CD14-positive monocyte (primary cell): Measurements from ENCODE around the gene DIPK1A. TPM values are rescaled to one million over a fixed set of nuclear protein-coding genes. Genes with fewer than 3 reads are reported as not detected.

ENCODE experiments used
- DNase-seq, 3 donors: peaks; one replicate each; pipeline ENCODE4 v3.0.0-alpha.2; 2011 to 2022
- H2AFZ ChIP-seq: 2 replicates; pipeline ENCODE4 v1.6.0; 2012; ENCODE audit warnings: mild to moderate bottlenecking, low read depth, low read length, inconsistent platforms; ENCODE audit not compliant: insufficient read depth, poor library complexity, severe bottlenecking
- H3K27ac ChIP-seq, 2 donors: 1 replicate in 1 of 2; 2 replicates in 1 of 2; pipeline ENCODE4 v1.5.1; 2012 to 2013; ENCODE audit warnings: low read length in 2 of 2, control low read depth in 1 of 2, inconsistent platforms in 1 of 2, low read depth in 1 of 2, mild to moderate bottlenecking in 1 of 2
- H3K27me3 ChIP-seq, 2 donors: one replicate each; pipeline versions ENCODE4 v1.6.0 to v1.6.1; 2011 to 2013; ENCODE audit warnings: low read length in 2 of 2; ENCODE audit not compliant: control insufficient read depth in 2 of 2, insufficient read depth in 2 of 2
- H3K36me3 ChIP-seq, 2 donors: replicated peaks in 1 of 2; 1 replicate in 1 of 2; 2 replicates in 1 of 2; pipeline versions ENCODE4 v1.5.1 to v1.6.1; 2012 to 2013; ENCODE audit warnings: low read length in 2 of 2, control low read depth in 1 of 2, inconsistent platforms in 1 of 2, mild to moderate bottlenecking in 1 of 2; ENCODE audit not compliant: insufficient read depth in 2 of 2, control insufficient read depth in 1 of 2
- H3K4me1 ChIP-seq, 2 donors: 1 replicate in 1 of 2; 2 replicates in 1 of 2; pipeline versions ENCODE4 v1.5.1 to v1.6.1; 2012 to 2013; ENCODE audit warnings: low read length in 2 of 2, control low read depth in 1 of 2, inconsistent platforms in 1 of 2, mild to moderate bottlenecking in 1 of 2, moderate library complexity in 1 of 2; ENCODE audit not compliant: insufficient read depth in 2 of 2, control insufficient read depth in 1 of 2
- H3K4me2 ChIP-seq: replicated peaks from 2 replicates; pipeline ENCODE3; 2012; ENCODE audit warnings: low read length, moderate library complexity, mild to moderate bottlenecking; ENCODE audit not compliant: poor library complexity, severe bottlenecking; ENCODE audit errors: extremely low read depth
- H3K4me3 ChIP-seq, 3 experiments: fragments of 200-600 bp in 1 of 3; sonication (generic) in 1 of 3; replicated peaks in 1 of 3; 1 replicate in 2 of 3; 2 replicates in 1 of 3; pipeline ENCODE4 v1.5.1; 2011 to 2013; ENCODE audit warnings: low read length in 3 of 3, mild to moderate bottlenecking in 3 of 3, control low read depth in 2 of 3, low read depth in 2 of 3, inconsistent platforms in 1 of 3, moderate library complexity in 1 of 3
- H3K79me2 ChIP-seq: 2 replicates; pipeline ENCODE4 v1.6.0; 2012; ENCODE audit warnings: mild to moderate bottlenecking, control low read depth, inconsistent platforms, low read length, moderate library complexity; ENCODE audit not compliant: insufficient read depth
- H3K9ac ChIP-seq: 2 replicates; pipeline ENCODE4 v1.6.0; 2017; ENCODE audit warnings: low read length, mild to moderate bottlenecking; ENCODE audit not compliant: insufficient read depth, poor library complexity, severe bottlenecking
- H3K9me3 ChIP-seq, 2 donors: replicated peaks in 1 of 2; 1 replicate in 1 of 2; 2 replicates in 1 of 2; pipeline versions ENCODE4 v1.5.1 to v1.6.1; 2012 to 2013; ENCODE audit warnings: low read length in 2 of 2, control low read depth in 1 of 2; ENCODE audit not compliant: control insufficient read depth in 1 of 2, insufficient read depth in 1 of 2
- H4K20me1 ChIP-seq: 2 replicates; pipeline ENCODE4 v1.6.0; 2012; ENCODE audit warnings: mild to moderate bottlenecking, low read length, control low read depth, moderate library complexity; ENCODE audit not compliant: insufficient read depth
- H3K27ac Mint-ChIP-seq, 7 donors: one replicate each; pipeline ENCODE4 v1.8.0; 2020; ENCODE audit warnings: mild to moderate bottlenecking in 7 of 7, mixed read lengths in 7 of 7, moderate library complexity in 6 of 7, inconsistent platforms in 2 of 7
- H3K27me3 Mint-ChIP-seq, 3 donors: one replicate each; pipeline ENCODE4 v1.8.0; 2021 to 2022; ENCODE audit warnings: low read depth in 3 of 3, mild to moderate bottlenecking in 3 of 3, mixed read lengths in 3 of 3, moderate library complexity in 3 of 3, inconsistent platforms in 1 of 3
- H3K36me3 Mint-ChIP-seq, 2 donors: one replicate each; pipeline ENCODE4 v1.8.0; 2020; ENCODE audit warnings: mixed read lengths in 2 of 2, inconsistent platforms in 1 of 2, mild to moderate bottlenecking in 1 of 2
- H3K4me1 Mint-ChIP-seq: one replicate; pipeline ENCODE4 v1.8.0; 2020; ENCODE audit warnings: mild to moderate bottlenecking, mixed read lengths
- H3K4me3 Mint-ChIP-seq, 2 donors: one replicate each; pipeline ENCODE4 v1.8.0; 2020; ENCODE audit warnings: mild to moderate bottlenecking in 2 of 2, mixed read lengths in 2 of 2, moderate library complexity in 1 of 2
- H3K9me3 Mint-ChIP-seq, 7 donors: one replicate each; pipeline ENCODE4 v1.8.0; 2020 to 2022; ENCODE audit warnings: mixed read lengths in 7 of 7, mild to moderate bottlenecking in 6 of 7, moderate library complexity in 6 of 7, inconsistent platforms in 2 of 7
- WGBS: methylation state at CpG from one replicate; pipeline ENCODE4 v1.1.5; 2013; ENCODE audit warnings: missing lambda C conversion rate; ENCODE audit not compliant: insufficient coverage; 5-methylcytosine and 5-hydroxymethylcytosine counted together
- intact Hi-C, 2 donors: fragments of 100-400 bp; cut with micrococcal nuclease; formaldehyde crosslinking; loops; one replicate each; pipeline versions ENCODE4 v1.15.0 to v1.15.1; 2023
- polyA plus RNA-seq, 3 donors: library from polyadenylated mRNA; depleted of rRNA in 1 of 3; unstranded in 2 of 3; stranded (reverse) in 1 of 3; fragments of 300-500 nt in 2 of 3; fragments of >200 nt in 1 of 3; fragmentation: Illumina TruSeq in 2 of 3; gene quantifications; 1 replicate in 2 of 3; 2 replicates in 1 of 3; pipeline ENCODE4 v1.2.3, GENCODE V29; 2012 to 2021
- TF ChIP-seq, protein P1 (sequence below): fragments of 200-600 bp; IDR thresholded peaks from one replicate; pipeline ENCODE4 v1.8.0; 2022; ENCODE audit warnings: antibody characterized with exemption, mild to moderate bottlenecking

Gene DIPK1A
- polyA plus RNA-seq, 3 donors: 0.45 to 1.4 (median 0.83) TPM

DNA sequence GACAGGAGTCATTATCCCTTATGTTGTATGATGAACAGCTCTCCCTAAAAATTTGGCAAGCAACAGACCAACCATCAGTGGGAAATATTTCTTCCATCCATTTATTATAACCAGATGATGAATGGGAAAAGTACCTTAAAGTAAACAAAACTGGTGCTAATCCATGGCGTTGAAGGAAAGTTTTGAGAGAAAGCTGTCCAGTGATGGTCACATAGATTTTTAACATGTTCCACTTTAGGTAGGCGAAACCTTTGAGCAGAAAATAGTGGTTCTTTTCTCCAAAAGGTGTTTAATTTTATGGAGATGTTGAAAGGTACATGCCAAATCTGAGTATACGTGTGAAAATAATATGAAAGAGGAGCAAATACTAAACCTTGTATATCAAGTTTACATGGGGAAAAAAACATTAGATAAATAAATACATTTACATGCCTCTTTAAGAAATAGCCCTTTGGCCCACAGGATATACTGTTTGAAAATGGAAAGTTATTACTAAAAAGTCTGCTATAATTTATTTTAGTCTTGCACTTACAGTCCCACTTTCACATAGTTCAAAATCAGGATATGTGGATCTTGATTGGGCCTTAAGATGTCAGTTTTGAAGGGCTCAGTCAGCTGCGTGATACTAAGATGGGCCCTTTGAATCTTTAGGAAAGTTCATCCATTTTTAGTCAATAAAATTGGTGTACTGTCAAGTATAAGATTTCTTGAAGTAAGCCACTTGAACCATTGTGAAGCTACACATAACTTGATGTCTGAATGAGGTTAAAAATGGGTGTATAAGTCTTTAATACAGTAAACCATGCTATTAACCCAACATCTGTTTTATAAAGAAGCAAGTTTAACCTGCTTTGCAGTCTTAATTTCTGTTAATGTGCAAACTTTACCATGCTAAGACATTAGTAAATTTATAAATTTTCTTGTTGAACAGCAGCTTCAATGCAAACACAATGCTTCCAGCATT lies 118.9 kb downstream of the DIPK1A start:
- TF ChIP-seq, protein P1, sequence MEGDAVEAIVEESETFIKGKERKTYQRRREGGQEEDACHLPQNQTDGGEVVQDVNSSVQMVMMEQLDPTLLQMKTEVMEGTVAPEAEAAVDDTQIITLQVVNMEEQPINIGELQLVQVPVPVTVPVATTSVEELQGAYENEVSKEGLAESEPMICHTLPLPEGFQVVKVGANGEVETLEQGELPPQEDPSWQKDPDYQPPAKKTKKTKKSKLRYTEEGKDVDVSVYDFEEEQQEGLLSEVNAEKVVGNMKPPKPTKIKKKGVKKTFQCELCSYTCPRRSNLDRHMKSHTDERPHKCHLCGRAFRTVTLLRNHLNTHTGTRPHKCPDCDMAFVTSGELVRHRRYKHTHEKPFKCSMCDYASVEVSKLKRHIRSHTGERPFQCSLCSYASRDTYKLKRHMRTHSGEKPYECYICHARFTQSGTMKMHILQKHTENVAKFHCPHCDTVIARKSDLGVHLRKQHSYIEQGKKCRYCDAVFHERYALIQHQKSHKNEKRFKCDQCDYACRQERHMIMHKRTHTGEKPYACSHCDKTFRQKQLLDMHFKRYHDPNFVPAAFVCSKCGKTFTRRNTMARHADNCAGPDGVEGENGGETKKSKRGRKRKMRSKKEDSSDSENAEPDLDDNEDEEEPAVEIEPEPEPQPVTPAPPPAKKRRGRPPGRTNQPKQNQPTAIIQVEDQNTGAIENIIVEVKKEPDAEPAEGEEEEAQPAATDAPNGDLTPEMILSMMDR: no peak
- Mint-ChIP-seq H3K27ac (no peak overlapping the region), H3K27me3 (no peaks in the 10 kb centered on the region), H3K9me3 (peaks cover 0 to 3% (median 0%) of the 10 kb centered on the region in 7 donors), H3K4me3 (no peak overlapping the region), H3K4me1 (no peaks in the 10 kb centered on the region), H3K36me3 (peaks cover 64 to 70% of the 10 kb centered on the region in 2 donors)
- intact Hi-C loops: no loop called here
- Histone ChIP-seq H3K36me3 (peaks cover 68 to 70% of the 10 kb centered on the region in 2 donors), H4K20me1 (peaks cover 45% of the 10 kb centered on the region), H3K9ac (no peak overlapping the region), H3K4me3 (no peak overlapping the region), H3K27ac (no peak overlapping the region), H3K4me1 (no peaks in the 10 kb centered on the region), H3K9me3 (no peaks in the 10 kb centered on the region), H3K79me2 (peaks cover 32% of the 10 kb centered on the region), H3K27me3 (no peaks in the 10 kb centered on the region), H3K4me2 (no peak overlapping the region), H2AFZ (no peak overlapping the region)
- 100% methylated on average over 2 of the region's 4 CpGs for WGBS
- DNase-seq: no peak

DNA sequence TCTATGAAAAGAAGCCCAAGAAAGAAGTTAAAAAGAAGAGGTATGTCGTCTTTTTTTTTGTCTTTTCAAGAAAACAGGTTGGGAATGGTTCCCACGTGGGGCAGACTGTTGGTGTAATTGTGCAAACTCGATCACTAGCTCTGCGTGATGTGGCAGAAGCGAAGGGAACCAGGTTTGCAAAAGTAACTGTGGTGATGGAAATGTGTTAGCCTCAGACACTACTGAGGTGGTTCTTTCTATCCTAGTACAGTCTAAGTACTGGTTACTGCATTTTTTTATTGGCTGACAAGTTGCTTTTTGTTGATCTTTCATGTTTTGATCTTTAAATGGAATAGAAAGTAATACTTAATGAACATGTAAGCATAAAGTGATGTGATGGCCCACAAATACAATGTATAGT lies 120.7 kb downstream of the DIPK1A start:
- H3K36me3 ChIP-seq: peaks cover 85 to 88% of the 10 kb centered on the region in 2 donors
- H3K4me3 ChIP-seq: no peak overlapping the region
- Mint-ChIP-seq H3K36me3 (peaks cover 79 to 85% of the 10 kb centered on the region in 2 donors), H3K9me3 (peaks cover 0 to under 1% (median 0%) of the 10 kb centered on the region in 7 donors), H3K4me3 (no peak overlapping the region), H3K27me3 (no peaks in the 10 kb centered on the region), H3K27ac (peak overlapping the region in 1 of 7 donors; percentile 31), H3K4me1 (peaks cover under 1% of the 10 kb centered on the region)
- H3K9me3 ChIP-seq: no peaks in the 10 kb centered on the region
- H3K27me3 ChIP-seq: no peaks in the 10 kb centered on the region
- peak overlapping the region in 1 of 2 donors; percentile 20 for H3K27ac ChIP-seq
- 85% methylated on average over 2 of the region's 5 CpGs for WGBS
- DNase-seq: no peak
- TF ChIP-seq, protein P1: no peak
- peaks cover 62% of the 10 kb centered on the region for H4K20me1 ChIP-seq
- intact Hi-C loops: no loop called here
- no peaks in the 10 kb centered on the region for H3K4me1 ChIP-seq
- H3K79me2 ChIP-seq: peaks cover 50% of the 10 kb centered on the region
- no peak overlapping the region for H3K9ac ChIP-seq
- no peak overlapping the region for H3K4me2 ChIP-seq
- H2AFZ ChIP-seq: no peak overlapping the region
